Endothelial cell of umbilical vein (primary cell): ENCODE data around the gene CTU1. TPM values are rescaled to one million over a fixed set of nuclear protein-coding genes. Genes with fewer than 3 reads are reported as not detected.

Experiments used
- BruUV-seq: library from RNA; stranded (reverse); fragments of 400-500 nt; replicated peaks from 2 replicates; lab custom pipeline; 2021; lab: Mats Ljungman, UMichigan
- CTCF ChIA-PET: fragments of 300-600, 350-600 bp; sonication (Branson Sonifier 250); formaldehyde crosslinking; loops from one replicate; lab custom pipeline; 2021; ENCODE audit warnings: antibody characterized with exemption, inconsistent platforms; lab: Charles Lee
- POLR2A ChIA-PET: fragments of 300-600, 350-600 bp; sonication (Branson Sonifier 250); formaldehyde crosslinking; loops from one replicate; lab custom pipeline; 2021; ENCODE audit warnings: antibody characterized with exemption, inconsistent platforms; lab: Charles Lee
- DNase-seq: peaks from one replicate; pipeline ENCODE4 v3.0.0-alpha.2; 2011; ENCODE audit warnings: low read depth, low spot score
- FAIRE-seq: peaks from 2 replicates; lab custom pipeline; 2011; peaks lifted over from hg19 to GRCh38; lab: Jason Lieb, UNC
- H2AFZ ChIP-seq: 2 replicates; pipeline ENCODE4 v1.6.0; 2012; ENCODE audit warnings: low read depth, low read length, control low read depth, inconsistent platforms
- H3K27ac ChIP-seq: 2 replicates; pipeline ENCODE4 v1.5.1; 2011; ENCODE audit warnings: low read depth, mild to moderate bottlenecking, control low read depth, low read length, moderate library complexity; ENCODE audit not compliant: insufficient read depth
- H3K27me3 ChIP-seq, 2 experiments: 2 replicates each; pipeline versions ENCODE4 v1.6.0 to v1.6.1; 2011; ENCODE audit warnings: low read length in 2 of 2, mixed read lengths in 1 of 2; ENCODE audit not compliant: control insufficient read depth in 2 of 2, insufficient read depth in 2 of 2
- H3K36me3 ChIP-seq, 2 experiments: 2 replicates in 1 of 2; 3 replicates in 1 of 2; pipeline ENCODE4 v1.5.1; 2011; ENCODE audit warnings: low read length in 2 of 2, mild to moderate bottlenecking in 1 of 2, moderate library complexity in 1 of 2; ENCODE audit not compliant: control insufficient read depth in 2 of 2, insufficient read depth in 2 of 2; ENCODE audit errors: extremely low read depth in 1 of 2
- H3K4me1 ChIP-seq: 3 replicates; pipeline ENCODE4 v1.5.1; 2011; ENCODE audit warnings: mild to moderate bottlenecking, low read length; ENCODE audit not compliant: control insufficient read depth, insufficient read depth; ENCODE audit errors: extremely low read depth
- H3K4me2 ChIP-seq: 2 replicates; pipeline ENCODE4 v1.6.1; 2011; ENCODE audit warnings: low read length, control low read depth, mixed read lengths; ENCODE audit not compliant: insufficient read depth
- H3K4me3 ChIP-seq, 3 experiments: fragments of 200-600 bp in 1 of 3; sonication (generic), shearing (Covaris generic) in 1 of 3; replicated peaks in 1 of 3; 2 replicates each; pipeline ENCODE4 v1.5.1; 2011 to 2016; ENCODE audit warnings: control low read depth in 3 of 3, low read length in 3 of 3, mild to moderate bottlenecking in 2 of 3, inconsistent platforms in 1 of 3, low read depth in 1 of 3, moderate library complexity in 1 of 3; ENCODE audit not compliant: insufficient read depth in 1 of 3
- H3K79me2 ChIP-seq: 2 replicates; pipeline ENCODE4 v1.6.0; 2012; ENCODE audit warnings: low read length, inconsistent platforms; ENCODE audit not compliant: control insufficient read depth, insufficient read depth
- H3K9ac ChIP-seq: replicated peaks from 2 replicates; pipeline ENCODE3; 2011; ENCODE audit warnings: low read length, control low read depth; ENCODE audit not compliant: insufficient read depth; ENCODE audit errors: extremely low read depth
- H3K9me1 ChIP-seq: replicated peaks from 3 replicates; pipeline ENCODE4 v1.6.0; 2011; ENCODE audit warnings: mild to moderate bottlenecking, low read length; ENCODE audit not compliant: control insufficient read depth, insufficient read depth; ENCODE audit errors: extremely low read depth
- H3K9me3 ChIP-seq: replicated peaks from 2 replicates; pipeline ENCODE4 v1.5.1; 2012; ENCODE audit warnings: low read length, inconsistent platforms; ENCODE audit not compliant: control insufficient read depth, insufficient read depth
- H4K20me1 ChIP-seq: replicated peaks from 2 replicates; pipeline ENCODE3; 2011; ENCODE audit warnings: mild to moderate bottlenecking, low read length; ENCODE audit not compliant: control insufficient read depth, insufficient read depth; ENCODE audit errors: extremely low read depth
- CTCF ChIP-seq, 2 donors: IDR thresholded peaks; 1 replicate in 1 of 2; 2 replicates in 1 of 2; pipeline ENCODE4 v1.5.1; 2011; ENCODE audit warnings: low read length in 2 of 2, mild to moderate bottlenecking in 2 of 2, moderate library complexity in 2 of 2, control low read depth in 1 of 2, inconsistent platforms in 1 of 2, low read depth in 1 of 2; ENCODE audit not compliant: insufficient read depth in 1 of 2; ENCODE audit errors: extremely low read depth in 1 of 2
- EZH2 ChIP-seq: IDR thresholded peaks from 2 replicates; pipeline ENCODE4 v1.6.1; 2012; ENCODE audit warnings: borderline replicate concordance, low read depth, mild to moderate bottlenecking, moderate library complexity, low read length, inconsistent platforms; ENCODE audit not compliant: severe bottlenecking
- FOS ChIP-seq: IDR thresholded peaks from 2 replicates; pipeline ENCODE4 v1.6.1; 2011; ENCODE audit warnings: mild to moderate bottlenecking, low read length, moderate library complexity, borderline replicate concordance; ENCODE audit not compliant: insufficient read depth
- GATA2 ChIP-seq: IDR thresholded peaks from 2 replicates; pipeline ENCODE4 v1.7.0; 2011; ENCODE audit warnings: low read depth, mild to moderate bottlenecking, moderate library complexity, mixed read lengths, low read length; ENCODE audit not compliant: insufficient read length, insufficient read depth
- JUN ChIP-seq: IDR thresholded peaks from 2 replicates; pipeline ENCODE4 v1.6.1; 2011; ENCODE audit warnings: borderline replicate concordance, low read depth; ENCODE audit not compliant: insufficient read length, insufficient read depth
- MYC ChIP-seq: IDR thresholded peaks from one replicate; pipeline ENCODE4 v1.6.1; 2011; ENCODE audit warnings: mild to moderate bottlenecking, low read depth, low read length
- POLR2A ChIP-seq: IDR thresholded peaks from 2 replicates; pipeline ENCODE4 v1.6.1; 2012; ENCODE audit warnings: low read depth, mild to moderate bottlenecking, control low read depth, low read length
- POLR2AphosphoS5 ChIP-seq: IDR thresholded peaks from 2 replicates; pipeline ENCODE4 v1.6.1; 2012; ENCODE audit warnings: low read depth, mild to moderate bottlenecking, control low read depth, low read length, moderate library complexity; ENCODE audit not compliant: insufficient read depth
- dilution Hi-C: fragments of 300-500 bp; cut with MboI; formaldehyde crosslinking; loops from one replicate; pipeline ENCODE4 v1.15.0; 2019; ENCODE audit warnings: low sequenced_read_pairs; ENCODE audit not compliant: extremely low pct_ligation_motif_present
- intact Hi-C: fragments of 100-400 bp; cut with micrococcal nuclease; formaldehyde crosslinking; loops from one replicate; pipeline ENCODE4 v1.10.0; 2022
- polyA plus RNA-seq, 4 experiments: library from polyadenylated mRNA; depleted of rRNA in 3 of 4; stranded (reverse) in 3 of 4; unstranded in 1 of 4; fragments of >200 nt; gene quantifications; 2 replicates each; pipeline versions ENCODE4 v1.2.1 to v1.2.3, GENCODE V29; 2011 to 2012; ENCODE audit warnings: missing spikeins in 1 of 4
- total RNA-seq: library from RNA; stranded (reverse); gene quantifications from 2 replicates; pipeline ENCODE4 v1.2.3, GENCODE V29; 2021
- TF ChIP-seq, protein P1 (sequence below): IDR thresholded peaks from 2 replicates; pipeline ENCODE4 v1.6.1; 2011; ENCODE audit not compliant: insufficient read depth, insufficient read length

CTU1 gene
- total and polyA plus RNA-seq, 2 donors (not counting 3 experiments of a cell fraction or from before 2014, with no cell fraction given) = 6.1 to 8.7 TPM

DNA sequence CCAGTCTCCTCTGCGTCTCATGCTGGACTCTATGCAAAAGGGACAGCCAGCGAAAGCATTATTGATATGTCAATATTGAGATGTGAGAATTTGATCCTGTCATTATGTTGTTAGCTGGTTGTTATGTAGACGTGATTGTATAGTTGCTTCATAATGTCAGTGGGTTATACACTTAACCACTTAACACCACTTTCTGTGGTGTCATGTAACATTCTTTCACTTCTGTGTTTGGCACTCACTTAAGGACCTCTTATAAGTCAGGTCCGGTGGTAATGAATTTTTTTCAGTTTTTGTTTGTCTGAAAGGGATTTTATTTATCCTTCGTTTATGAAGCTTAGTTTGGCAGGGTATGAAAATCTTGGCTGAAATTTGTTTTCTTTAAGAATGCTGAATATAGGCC lies 26.8 kb upstream of the CTU1 start:
- H3K36me3 ChIP-seq = no peaks in the 10 kb centered on the region
- POLR2A ChIA-PET = no interaction called here
- no peaks in the 10 kb centered on the region for H3K9me3 ChIP-seq
- intact Hi-C loops = no loop called here
- H3K27ac ChIP-seq = no peak overlapping the region
- FAIRE-seq (no peak), DNase-seq (no peak)
- peaks cover 0 to 5% of the 10 kb centered on the region in 2 experiments for H3K27me3 ChIP-seq
- TF ChIP-seq POLR2A (no peak), JUN (no peak), GATA2 (no peak), FOS (no peak), CTCF (IDR thresholded peaks at IDR 0.05; ENCODE audit: extremely low read depth in 1 of 2, insufficient read depth in 1 of 2, low read depth in 1 of 2, low read length in 2 of 2) (no peak), MYC (no peak), POLR2AphosphoS5 (no peak), EZH2 (no peak)
- TF ChIP-seq, protein P1, sequence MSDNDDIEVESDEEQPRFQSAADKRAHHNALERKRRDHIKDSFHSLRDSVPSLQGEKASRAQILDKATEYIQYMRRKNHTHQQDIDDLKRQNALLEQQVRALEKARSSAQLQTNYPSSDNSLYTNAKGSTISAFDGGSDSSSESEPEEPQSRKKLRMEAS = no peak
- H4K20me1 ChIP-seq = no peaks in the 10 kb centered on the region
- no peak overlapping the region for H2AFZ ChIP-seq
- H3K4me1 ChIP-seq = no peaks in the 10 kb centered on the region
- dilution Hi-C loops = no loop called here
- H3K79me2 ChIP-seq = no peaks in the 10 kb centered on the region
- H3K4me3 ChIP-seq = no peak overlapping the region
- no peak overlapping the region for H3K9ac ChIP-seq
- CTCF ChIA-PET = no interaction called here
- no peak overlapping the region for H3K4me2 ChIP-seq
- no peaks in the 10 kb centered on the region for H3K9me1 ChIP-seq
- no TSS peak for BruUV-seq
